Left lung (tissue), 10 donors: ENCODE data around the gene PNISR. TPM values are rescaled to one million over a fixed set of nuclear protein-coding genes. Genes with fewer than 3 reads are reported as not detected.

Experiments used
- ATAC-seq: fragments of 200-7000 bp; cut with Tn5 transposase; one replicate; pipeline ENCODE4 v1.9.1; 2020; ENCODE audit warnings: moderate library complexity
- DNase-seq, 4 donors: peaks; one replicate each; pipeline ENCODE4 v3.0.0-alpha.2; 2013 to 2020
- H3K27ac ChIP-seq, 2 donors: fragments of 200-600 bp; sonication (generic) in 1 of 2; one replicate each; pipeline versions ENCODE4 v1.5.0 to v1.8.0; 2020 to 2021
- H3K27me3 ChIP-seq, 2 donors: fragments of 200-600 bp; sonication (generic) in 1 of 2; one replicate each; pipeline versions ENCODE4 v1.5.0 to v1.8.0; 2020 to 2021
- H3K36me3 ChIP-seq, 2 donors: fragments of 200-600 bp; sonication (generic) in 1 of 2; one replicate each; pipeline versions ENCODE4 v1.5.0 to v1.8.0; 2020 to 2021
- H3K4me1 ChIP-seq, 2 donors: fragments of 200-600 bp; one replicate each; pipeline ENCODE4 v1.8.0; 2021
- H3K4me3 ChIP-seq, 2 donors: fragments of 200-600 bp; sonication (generic) in 1 of 2; one replicate each; pipeline versions ENCODE4 v1.5.0 to v1.8.0; 2020 to 2021; ENCODE audit warnings: mild to moderate bottlenecking in 1 of 2
- H3K9me3 ChIP-seq, 2 donors: fragments of 200-600 bp; sonication (generic) in 1 of 2; one replicate each; pipeline versions ENCODE4 v1.5.0 to v1.8.0; 2020 to 2021
- CTCF ChIP-seq, 2 donors: fragments of 200-600 bp; sonication (generic) in 1 of 2; IDR thresholded peaks; one replicate each; pipeline versions ENCODE4 v1.5.0 to v1.8.0; 2021; ENCODE audit warnings: antibody characterized with exemption in 2 of 2
- intact Hi-C, 2 donors: fragments of 100-400 bp; cut with DNase I; formaldehyde crosslinking; loops; one replicate each; pipeline versions ENCODE4 v1.11.2 to v1.14.2; 2022
- polyA plus RNA-seq, 6 donors: library from polyadenylated mRNA; unstranded; fragments of 120-200 nt; gene quantifications; one replicate each; pipeline ENCODE4 v1.2.1, GENCODE V29; 2013; ENCODE audit not compliant: insufficient read length in 6 of 6
- total RNA-seq, 2 donors: library from RNA; stranded (reverse); fragmentation: NEBNext Ultra II Directional; extraction: Animal tissue kit (Norgen Biotek cat#: 25700); gene quantifications; one replicate each; pipeline ENCODE4 v1.2.1, GENCODE V29; 2021
- donor health status: DM: no; HTN: yes; CAD: no.
- donor health status: DM: no; HTN: no; CAD: no.

Gene PNISR
- total and polyA plus RNA-seq, 8 donors: 73.5 to 412 (median 310) TPM

- no peaks in the 10 kb centered on the region for H3K27me3 ChIP-seq
- H3K27ac ChIP-seq: no peak overlapping the region
- ATAC-seq (no peak), DNase-seq (no peak)
- intact Hi-C loops: no loop called here
- H3K9me3 ChIP-seq: no peaks in the 10 kb centered on the region
- H3K4me1 ChIP-seq: no peaks in the 10 kb centered on the region
- no peak overlapping the region for H3K4me3 ChIP-seq
- H3K36me3 ChIP-seq: no peaks in the 10 kb centered on the region
- no peak for TF ChIP-seq CTCF (IDR thresholded peaks at IDR 0.05)
Measured at GRCh38 chr6:99369533-99369932, 55.6 kb downstream of the PNISR start.

- DNase-seq (no peak), ATAC-seq (no peak)
- Histone ChIP-seq H3K4me1 (no peaks in the 10 kb centered on the region), H3K27ac (no peak overlapping the region), H3K36me3 (no peaks in the 10 kb centered on the region), H3K27me3 (no peaks in the 10 kb centered on the region), H3K9me3 (no peaks in the 10 kb centered on the region), H3K4me3 (no peak overlapping the region)
- TF ChIP-seq CTCF (IDR thresholded peaks at IDR 0.05): no peak
- intact Hi-C loops: no loop called here
Measured at GRCh38 chr6:99366852-99367251, 58.3 kb downstream of the PNISR start.

- no peak overlapping the region for H3K4me3 ChIP-seq
- DNase-seq: no peak
- H3K27ac ChIP-seq: no peak overlapping the region
- no peaks in the 10 kb centered on the region for H3K27me3 ChIP-seq
- intact Hi-C loops: no loop called here
- no peaks in the 10 kb centered on the region for H3K4me1 ChIP-seq
- H3K36me3 ChIP-seq: no peaks in the 10 kb centered on the region
- no peaks in the 10 kb centered on the region for H3K9me3 ChIP-seq
- TF ChIP-seq CTCF (IDR thresholded peaks at IDR 0.05): no peak
- no peak for ATAC-seq
Measured at GRCh38 chr6:99364026-99364425, 61.1 kb downstream of the PNISR start.

GRCh38 chr6:99362678-99363268 lies 62.3 kb downstream of the PNISR start:
- ATAC-seq (no peak), DNase-seq (no peak)
- no peaks in the 10 kb centered on the region for H3K9me3 ChIP-seq
- TF ChIP-seq CTCF (IDR thresholded peaks at IDR 0.05): no peak
- no peak overlapping the region for H3K27ac ChIP-seq
- H3K27me3 ChIP-seq: no peaks in the 10 kb centered on the region
- H3K36me3 ChIP-seq: no peaks in the 10 kb centered on the region
- H3K4me1 ChIP-seq: no peaks in the 10 kb centered on the region
- H3K4me3 ChIP-seq: no peak overlapping the region
- intact Hi-C loops: no loop called here

GRCh38 chr6:99359800-99360199 lies 65.3 kb downstream of the PNISR start:
- Histone ChIP-seq H3K4me3 (no peak overlapping the region), H3K27ac (no peak overlapping the region), H3K36me3 (no peaks in the 10 kb centered on the region), H3K27me3 (peaks cover 0 to 20% of the 10 kb centered on the region in 2 donors), H3K4me1 (no peaks in the 10 kb centered on the region), H3K9me3 (no peaks in the 10 kb centered on the region)
- TF ChIP-seq CTCF (IDR thresholded peaks at IDR 0.05): no peak
- ATAC-seq (no peak), DNase-seq (no peak)
- intact Hi-C loops: no loop called here
